Fibroblast of lung (primary cell): ENCODE data around the gene ZDHHC23.

Experiments used
- EZH2 ChIP-seq: IDR thresholded peaks from 2 replicates; pipeline ENCODE4 v1.5.1; 2012; ENCODE audit warnings: low read length, control low read depth, mild to moderate bottlenecking; ENCODE audit errors: missing control alignments
- TF ChIP-seq, protein P1 (sequence below), 2 donors: IDR thresholded peaks in 1 of 2; conservative IDR thresholded peaks in 1 of 2; 1 replicate in 1 of 2; 2 replicates in 1 of 2; pipeline ENCODE4 v1.5.1; 2011 to 2012; ENCODE audit warnings: low read length in 2 of 2, control low read depth in 1 of 2, inconsistent platforms in 1 of 2, low read depth in 1 of 2, mild to moderate bottlenecking in 1 of 2

GRCh38 chr3:114005481-114005880 is 57.7 kb downstream of the ZDHHC23 start:
- TF ChIP-seq, protein P1, sequence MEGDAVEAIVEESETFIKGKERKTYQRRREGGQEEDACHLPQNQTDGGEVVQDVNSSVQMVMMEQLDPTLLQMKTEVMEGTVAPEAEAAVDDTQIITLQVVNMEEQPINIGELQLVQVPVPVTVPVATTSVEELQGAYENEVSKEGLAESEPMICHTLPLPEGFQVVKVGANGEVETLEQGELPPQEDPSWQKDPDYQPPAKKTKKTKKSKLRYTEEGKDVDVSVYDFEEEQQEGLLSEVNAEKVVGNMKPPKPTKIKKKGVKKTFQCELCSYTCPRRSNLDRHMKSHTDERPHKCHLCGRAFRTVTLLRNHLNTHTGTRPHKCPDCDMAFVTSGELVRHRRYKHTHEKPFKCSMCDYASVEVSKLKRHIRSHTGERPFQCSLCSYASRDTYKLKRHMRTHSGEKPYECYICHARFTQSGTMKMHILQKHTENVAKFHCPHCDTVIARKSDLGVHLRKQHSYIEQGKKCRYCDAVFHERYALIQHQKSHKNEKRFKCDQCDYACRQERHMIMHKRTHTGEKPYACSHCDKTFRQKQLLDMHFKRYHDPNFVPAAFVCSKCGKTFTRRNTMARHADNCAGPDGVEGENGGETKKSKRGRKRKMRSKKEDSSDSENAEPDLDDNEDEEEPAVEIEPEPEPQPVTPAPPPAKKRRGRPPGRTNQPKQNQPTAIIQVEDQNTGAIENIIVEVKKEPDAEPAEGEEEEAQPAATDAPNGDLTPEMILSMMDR (conservative IDR thresholded peaks at IDR 0.05 in 1 of 2, IDR thresholded peaks at IDR 0.05 in 1 of 2; ENCODE audit: low read depth in 1 of 2, low read length in 2 of 2) = no peak
- TF ChIP-seq EZH2 = no peak
